K562 (cell line): ENCODE measurements around the gene EIPR1. TPM values are rescaled to one million over a fixed set of nuclear protein-coding genes. Genes with fewer than 3 reads are reported as not detected.

Experiments used
- ATAC-seq: fragments of 200-7000 bp; cut with Tn5 transposase; 3 replicates; pipeline ENCODE4 v1.9.1; 2020; ENCODE audit warnings: moderate library complexity
- BruUV-seq: library from RNA; stranded (reverse); fragments of 400-500 nt; replicated peaks from 2 replicates; lab custom pipeline; 2021; lab: Mats Ljungman, UMichigan
- CTCF ChIA-PET: fragments of 300-600 bp; formaldehyde crosslinking; extraction: SDS; loops from one replicate; lab custom pipeline; 2021; ENCODE audit warnings: low intra/inter-chr PET ratio; lab: Yijun Ruan, JAX
- POLR2A ChIA-PET: fragments of 300-600, 350-650 bp; sonication (Branson Sonifier 250); formaldehyde crosslinking; extraction: SDS; loops from one replicate; lab custom pipeline; 2021; ENCODE audit warnings: antibody characterized with exemption, inconsistent platforms; lab: Yijun Ruan, JAX
- DNase-seq, 4 experiments: peaks; one replicate each; pipeline versions ENCODE4 v3.0.0 to v3.0.0-alpha.2; 2011 to 2018; ENCODE audit warnings: low spot score in 3 of 4, mixed read lengths in 3 of 4; ENCODE audit errors: extremely low read depth in 1 of 4
- FAIRE-seq: peaks from 2 replicates; lab custom pipeline; 2011; peaks lifted over from hg19 to GRCh38; lab: Jason Lieb, UNC
- H2AFZ ChIP-seq: 2 replicates; pipeline ENCODE4 v1.6.0; 2011; ENCODE audit warnings: low read depth, low read length, control low read depth, inconsistent platforms
- H3K27ac ChIP-seq: fragments of 200-600 bp; 3 replicates; pipeline ENCODE4 v1.8.0; 2011; ENCODE audit warnings: low read depth, mild to moderate bottlenecking, control low read depth, inconsistent platforms, low read length, moderate library complexity, mixed read lengths; ENCODE audit errors: extremely low read depth
- H3K27me3 ChIP-seq, 2 experiments: fragments of 300-600 bp in 1 of 2; 2 replicates in 1 of 2; 3 replicates in 1 of 2; pipeline versions ENCODE4 v1.6.0 to v1.8.0; 2011; ENCODE audit warnings: inconsistent platforms in 2 of 2, low read length in 2 of 2, mild to moderate bottlenecking in 1 of 2, mixed read lengths in 1 of 2, moderate library complexity in 1 of 2; ENCODE audit not compliant: control insufficient read depth in 2 of 2, insufficient read depth in 2 of 2
- H3K36me3 ChIP-seq: fragments of 300-600 bp; 3 replicates; pipeline ENCODE4 v1.8.0; 2011; ENCODE audit warnings: mild to moderate bottlenecking, low read length, inconsistent platforms; ENCODE audit not compliant: control insufficient read depth, insufficient read depth
- H3K4me1 ChIP-seq, 2 experiments: fragments of 200-600 bp in 1 of 2; replicated peaks in 1 of 2; 2 replicates in 1 of 2; 3 replicates in 1 of 2; pipeline versions ENCODE4 v1.5.1 to v1.8.0; 2011; ENCODE audit warnings: inconsistent platforms in 2 of 2, low read length in 2 of 2, mild to moderate bottlenecking in 1 of 2, mixed read lengths in 1 of 2, moderate library complexity in 1 of 2; ENCODE audit not compliant: control insufficient read depth in 2 of 2, insufficient read depth in 2 of 2
- H3K4me2 ChIP-seq: 2 replicates; pipeline ENCODE4 v1.6.1; 2011; ENCODE audit warnings: low read length, control low read depth, inconsistent platforms, mixed read lengths; ENCODE audit not compliant: insufficient read depth
- H3K4me3 ChIP-seq: fragments of 200-600 bp; sonication (generic), shearing (Covaris generic); 2 replicates; pipeline ENCODE4 v1.5.1; 2016; ENCODE audit warnings: control low read depth, inconsistent platforms
- H3K79me2 ChIP-seq: fragments of 200-600 bp; 3 replicates; pipeline ENCODE4 v1.8.0; 2011; ENCODE audit warnings: low read length, inconsistent platforms; ENCODE audit not compliant: control insufficient read depth, insufficient read depth
- H3K9ac ChIP-seq, 2 experiments: 2 replicates each; pipeline versions ENCODE4 v1.6.0 to v1.6.1; 2011; ENCODE audit warnings: low read depth in 2 of 2, low read length in 2 of 2, control low read depth in 1 of 2, inconsistent platforms in 1 of 2, mild to moderate bottlenecking in 1 of 2, mixed read lengths in 1 of 2; ENCODE audit not compliant: insufficient read depth in 1 of 2
- H3K9me1 ChIP-seq: one replicate; pipeline ENCODE4 v1.6.0; 2011; ENCODE audit warnings: inconsistent platforms, mild to moderate bottlenecking, low read length, moderate library complexity; ENCODE audit not compliant: control insufficient read depth, insufficient read depth
- H3K9me3 ChIP-seq: replicated peaks from 2 replicates; pipeline ENCODE4 v1.5.1; 2011; ENCODE audit warnings: low read depth, low read length, inconsistent platforms; ENCODE audit not compliant: control insufficient read depth, insufficient read depth
- H4K20me1 ChIP-seq: replicated peaks from 2 replicates; pipeline ENCODE4 v1.6.1; 2011; ENCODE audit warnings: low read length, inconsistent platforms, mixed read lengths; ENCODE audit not compliant: control insufficient read depth, insufficient read depth
- DIDO1 ChIP-seq: fragments of 450-650 bp; IDR thresholded peaks from 2 replicates; pipeline ENCODE4 v1.6.1; 2016; ENCODE audit warnings: low read depth, missing biosample characterization, missing genetic modification characterization
- ERF ChIP-seq: fragments of 450-650 bp; formaldehyde crosslinking; IDR thresholded peaks from 2 replicates; pipeline ENCODE4 v1.4.0; 2020; ENCODE audit warnings: mild to moderate bottlenecking, mixed read lengths
- FOXM1 ChIP-seq, 2 experiments: fragments of 450-650 bp in 1 of 2; sonication (generic) in 1 of 2; formaldehyde crosslinking in 1 of 2; IDR thresholded peaks; 2 replicates each; pipeline versions ENCODE4 v1.6.1 to v1.9.0; 2017 to 2022; ENCODE audit warnings: low read depth in 2 of 2, mild to moderate bottlenecking in 2 of 2, missing genetic modification reagents in 1 of 2, moderate library complexity in 1 of 2
- HNRNPL ChIP-seq: fragments of 200-400 bp; formaldehyde crosslinking; IDR thresholded peaks from 2 replicates; pipeline ENCODE4 v1.6.1; 2017; ENCODE audit warnings: low read depth, mild to moderate bottlenecking, low read length
- IFI16 ChIP-seq: fragments of 250-450 bp; sonication (Bioruptor Pico); IDR thresholded peaks from 2 replicates; pipeline ENCODE4 v2.1.2; 2022; ENCODE audit warnings: mild to moderate bottlenecking, inconsistent platforms
- MAZ ChIP-seq, 2 experiments: fragments of 450-650 bp in 1 of 2; sonication (generic) in 1 of 2; formaldehyde crosslinking; IDR thresholded peaks in 1 of 2; conservative IDR thresholded peaks in 1 of 2; 2 replicates each; pipeline versions ENCODE4 v1.4.0 to v1.5.0; 2020; ENCODE audit warnings: mild to moderate bottlenecking in 1 of 2, missing genetic modification reagents in 1 of 2
- MLX ChIP-seq, 2 experiments: fragments of 450-650 bp in 1 of 2; sonication (generic) in 1 of 2; formaldehyde crosslinking; conservative IDR thresholded peaks; 2 replicates each; pipeline versions ENCODE4 v1.4.0 to v1.8.1; 2020 to 2022; ENCODE audit warnings: mild to moderate bottlenecking in 1 of 2, missing genetic modification reagents in 1 of 2
- NFE2 ChIP-seq: IDR thresholded peaks from 2 replicates; pipeline ENCODE4 v1.6.1; 2014; ENCODE audit warnings: antibody characterized with exemption, low read depth
- RAD21 ChIP-seq, 2 experiments: fragments of 250-450 bp in 1 of 2; fragments of 450-650 bp in 1 of 2; sonication (Bioruptor Pico) in 1 of 2; formaldehyde crosslinking in 1 of 2; IDR thresholded peaks in 1 of 2; conservative IDR thresholded peaks in 1 of 2; 2 replicates each; pipeline versions ENCODE4 v1.4.0 to v1.8.0; 2020 to 2022; ENCODE audit warnings: mild to moderate bottlenecking in 2 of 2, moderate library complexity in 1 of 2
- RB1 ChIP-seq: fragments of 450-650 bp; IDR thresholded peaks from 2 replicates; pipeline ENCODE4 v1.6.1; 2017; ENCODE audit warnings: low read depth, mild to moderate bottlenecking
- XRCC4 ChIP-seq: IDR thresholded peaks from one replicate; pipeline ENCODE4 v1.6.1; 2011; ENCODE audit not compliant: insufficient read depth, insufficient read length; ENCODE audit errors: extremely low read depth
- ZMIZ1 ChIP-seq, 2 experiments: fragments of 150-350 bp in 1 of 2; IDR thresholded peaks; 2 replicates each; pipeline ENCODE4 v1.6.1; 2012 to 2016; ENCODE audit warnings: low read depth in 2 of 2, low read length in 2 of 2, mild to moderate bottlenecking in 1 of 2, moderate library complexity in 1 of 2
- ZNF436 ChIP-seq: fragments of 250-450, 450-650 bp; sonication (Bioruptor Pico); formaldehyde crosslinking; IDR thresholded peaks from 2 replicates; pipeline ENCODE4 v1.7.0; 2020; ENCODE audit warnings: mild to moderate bottlenecking
- ZNF445 ChIP-seq: fragments of 250-450 bp; sonication (Bioruptor Pico); IDR thresholded peaks from 2 replicates; pipeline ENCODE4 v1.4.0; 2020; ENCODE audit warnings: low read depth, mild to moderate bottlenecking, moderate library complexity
- ZNF589 ChIP-seq: fragments of 200-800 bp; sonication (Bioruptor generic); IDR thresholded peaks from 2 replicates; pipeline ENCODE4 v1.6.1; 2016; ENCODE audit warnings: low read depth, missing genetic modification characterization, missing compliant biosample characterization
- WGBS: fragments of 100-300 bp; shearing (Covaris generic); methylation state at CpG from one replicate; pipeline ENCODE4 v1.1.6; 2016; ENCODE audit warnings: low coverage, mixed read lengths; ENCODE audit not compliant: insufficient coverage; ENCODE audit errors: missing lambda C conversion rate; 5-methylcytosine and 5-hydroxymethylcytosine counted together
- in situ Hi-C: fragments of 300-500 bp; cut with MboI; formaldehyde crosslinking; loops from 4 replicates; pipeline ENCODE4 v1.15.0; 2018; ENCODE audit warnings: inconsistent platforms, mixed read lengths
- intact Hi-C: fragments of 100-400 bp; cut with micrococcal nuclease; formaldehyde crosslinking; loops from 2 replicates; pipeline ENCODE4 v1.14.2; 2022
- polyA plus RNA-seq, 8 experiments: library from polyadenylated mRNA; depleted of rRNA in 4 of 8; stranded (reverse) in 5 of 8; unstranded in 3 of 8; fragments of >200 nt; fragmentation: Nextera tagmentation in 2 of 8; fragmentation: Illumina TruSeq in 1 of 8; extraction: Ambion mirVana in 2 of 8; extraction: Trizol in 1 of 8; gene quantifications; 2 replicates each; pipeline versions ENCODE4 v1.2.1 to v1.2.3, GENCODE V29; 2011 to 2014; ENCODE audit warnings: inconsistent platforms in 1 of 8, missing spikeins in 1 of 8
- total RNA-seq, 7 experiments: library from RNA; depleted of rRNA in 6 of 7; stranded (reverse); fragments of >200 nt in 6 of 7; fragmentation: Illumina TruSeq in 2 of 7; extraction: Trizol in 2 of 7; gene quantifications; 2 replicates each; pipeline versions ENCODE4 v1.2.1 to v1.2.3, GENCODE V29; 2011 to 2021; ENCODE audit warnings: low replicate concordance in 1 of 7

The EIPR1 gene
- total and polyA plus RNA-seq, 9 of the 15 experiments (the other 6 are each of a cell fraction or from before 2014, with no cell fraction given) = 19.9 to 54.4 (median 35.9) TPM

DNA sequence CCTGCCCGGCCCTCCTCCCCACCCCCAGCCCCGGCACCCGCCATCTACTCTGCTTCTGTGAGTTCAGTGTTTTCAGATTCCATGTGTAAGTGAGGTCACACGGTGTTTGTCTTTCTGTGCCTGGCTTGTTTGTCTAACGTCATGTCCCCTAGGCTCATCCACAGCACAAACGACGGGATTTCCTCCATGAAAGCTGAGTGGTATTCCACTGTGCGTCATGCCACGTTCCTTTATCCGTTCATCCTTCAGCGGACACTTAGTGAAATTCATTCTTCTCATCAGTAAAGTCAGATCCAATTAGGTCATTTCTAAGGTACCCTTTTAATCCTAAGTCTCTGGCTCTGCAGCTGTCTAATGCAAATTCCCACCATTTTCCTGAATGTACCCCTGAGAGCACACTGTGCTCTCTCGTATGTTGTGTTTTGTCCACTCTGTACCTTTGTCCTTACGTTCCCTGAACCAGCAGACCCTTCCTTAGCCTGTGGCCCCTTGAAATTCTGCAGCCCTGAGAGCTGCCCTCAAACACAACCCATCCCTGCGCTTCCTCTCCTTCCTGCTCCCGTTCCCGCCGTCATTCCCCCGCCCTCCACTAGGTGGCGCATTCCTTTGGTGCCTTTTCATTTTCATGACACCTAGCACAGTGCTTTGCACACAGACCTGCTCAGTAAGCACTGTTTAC, 46.0 kb upstream of the EIPR1 start:
- Histone ChIP-seq H3K27me3 (no peaks in the 10 kb centered on the region), H3K4me2 (no peak overlapping the region), H4K20me1 (no peaks in the 10 kb centered on the region; the same call in 1 of the 2 replicates), H3K27ac (no peak overlapping the region), H3K9me3 (no peaks in the 10 kb centered on the region), H3K9me1 (no peaks in the 10 kb centered on the region), H3K9ac (no peak overlapping the region), H3K4me1 (peaks cover 0 to 2% of the 10 kb centered on the region in 2 experiments; a peak in 2 of 5 replicates), H3K4me3 (no peak overlapping the region), H2AFZ (no peak overlapping the region), H3K36me3 (peaks cover 81% of the 10 kb centered on the region), H3K79me2 (no peaks in the 10 kb centered on the region)
- POLR2A ChIA-PET = interaction anchor here (0.5 to 1.9 kb wide), 4 partner anchors 10 to 95 kb away, joined by 3 to 9 read pairs (median 4); no protein-coding TSS in a partner anchor
- FAIRE-seq (peak; percentile 93), DNase-seq (peak; percentile 74 to 82 (median 77)), ATAC-seq (peak; percentile 96)
- 53% methylated on average over 16 of the region's 19 CpGs for WGBS
- in situ Hi-C loops (loop anchor here (10.0 kb wide), 1 partner anchor 231 kb away; the partner anchor contains the start of gene ALLC), intact Hi-C loops (loop anchor here (5.0 kb wide), 1 partner anchor 229 kb away; no protein-coding TSS in a partner anchor)
- no TSS peak for BruUV-seq
- CTCF ChIA-PET = no interaction called here
- TF ChIP-seq ERF (CRISPR knock-in tag) = no peak
- no peak for TF ChIP-seq MLX (CRISPR knock-in tag; conservative IDR thresholded peaks at IDR 0.05)
- TF ChIP-seq ZNF445 (CRISPR knock-in tag) = no peak
- TF ChIP-seq ZMIZ1 (IDR thresholded peaks at IDR 0.05; ENCODE audit: low read depth in 2 of 2, low read length in 2 of 2) = no peak
- TF ChIP-seq RB1 = peak; percentile 31; the same call in 1 of the 2 replicates
- TF ChIP-seq XRCC4 = no peak
- peak; percentile 11 to 63; a peak in 2 of 4 replicates for TF ChIP-seq RAD21 (CRISPR knock-in tag; conservative IDR thresholded peaks at IDR 0.05 in 1 of 2, IDR thresholded peaks at IDR 0.05 in 1 of 2)
- no peak for TF ChIP-seq HNRNPL
- TF ChIP-seq MAZ (CRISPR knock-in tag; conservative IDR thresholded peaks at IDR 0.05 in 1 of 2, IDR thresholded peaks at IDR 0.05 in 1 of 2) = no peak
- TF ChIP-seq IFI16 (CRISPR knock-in tag) = no peak
- TF ChIP-seq FOXM1 (IDR thresholded peaks at IDR 0.05; ENCODE audit: low read depth) = no peak
- TF ChIP-seq FOXM1 (CRISPR knock-in tag; IDR thresholded peaks at IDR 0.05; ENCODE audit: low read depth) = no peak
- no peak for TF ChIP-seq ZNF589 (CRISPR knock-in tag)
- no peak for TF ChIP-seq DIDO1
- no peak for TF ChIP-seq NFE2
- no peak for TF ChIP-seq ZNF436 (CRISPR knock-in tag)
